LNCAP (cell line): Measurements from ENCODE around the gene GOT2.

Source experiments
- TF ChIP-seq, protein P1 (sequence below): fragments of 450-650 bp; IDR thresholded peaks from 2 replicates; pipeline ENCODE4 v1.5.1; 2017; ENCODE audit warnings: mild to moderate bottlenecking

GOT2 gene

DNA sequence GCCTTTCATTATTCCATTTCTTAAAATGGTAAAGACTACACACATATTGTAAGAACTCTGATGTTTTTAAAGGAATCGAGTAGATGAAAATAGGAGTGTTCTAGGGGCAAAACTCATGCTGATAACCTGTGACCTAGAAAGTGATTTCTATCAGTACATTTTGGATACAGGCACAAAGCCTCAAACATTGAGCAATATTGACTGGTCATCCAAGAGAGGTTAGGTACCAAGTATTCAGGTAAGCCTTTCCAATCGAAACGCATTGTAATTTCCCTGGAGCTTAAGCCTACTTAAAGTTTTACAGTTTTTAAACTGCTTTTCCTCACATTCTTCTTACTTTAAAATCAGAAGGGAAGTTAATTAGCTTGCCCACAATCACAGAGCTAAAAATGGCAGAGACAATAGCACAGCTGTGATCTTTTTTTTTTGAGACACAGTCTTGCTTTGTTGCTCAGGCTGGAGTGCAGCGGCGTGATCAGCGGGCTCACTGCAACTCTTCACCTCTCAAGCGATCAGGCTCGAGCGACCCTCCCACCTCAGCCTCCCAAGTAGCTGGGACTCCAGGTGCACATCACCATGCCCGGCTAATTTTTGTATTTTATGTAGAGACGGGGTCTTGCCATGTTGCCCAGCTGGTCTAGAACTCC, 3.3 kb downstream of the GOT2 start:
- TF ChIP-seq, protein P1, sequence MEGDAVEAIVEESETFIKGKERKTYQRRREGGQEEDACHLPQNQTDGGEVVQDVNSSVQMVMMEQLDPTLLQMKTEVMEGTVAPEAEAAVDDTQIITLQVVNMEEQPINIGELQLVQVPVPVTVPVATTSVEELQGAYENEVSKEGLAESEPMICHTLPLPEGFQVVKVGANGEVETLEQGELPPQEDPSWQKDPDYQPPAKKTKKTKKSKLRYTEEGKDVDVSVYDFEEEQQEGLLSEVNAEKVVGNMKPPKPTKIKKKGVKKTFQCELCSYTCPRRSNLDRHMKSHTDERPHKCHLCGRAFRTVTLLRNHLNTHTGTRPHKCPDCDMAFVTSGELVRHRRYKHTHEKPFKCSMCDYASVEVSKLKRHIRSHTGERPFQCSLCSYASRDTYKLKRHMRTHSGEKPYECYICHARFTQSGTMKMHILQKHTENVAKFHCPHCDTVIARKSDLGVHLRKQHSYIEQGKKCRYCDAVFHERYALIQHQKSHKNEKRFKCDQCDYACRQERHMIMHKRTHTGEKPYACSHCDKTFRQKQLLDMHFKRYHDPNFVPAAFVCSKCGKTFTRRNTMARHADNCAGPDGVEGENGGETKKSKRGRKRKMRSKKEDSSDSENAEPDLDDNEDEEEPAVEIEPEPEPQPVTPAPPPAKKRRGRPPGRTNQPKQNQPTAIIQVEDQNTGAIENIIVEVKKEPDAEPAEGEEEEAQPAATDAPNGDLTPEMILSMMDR: no peak

DNA sequence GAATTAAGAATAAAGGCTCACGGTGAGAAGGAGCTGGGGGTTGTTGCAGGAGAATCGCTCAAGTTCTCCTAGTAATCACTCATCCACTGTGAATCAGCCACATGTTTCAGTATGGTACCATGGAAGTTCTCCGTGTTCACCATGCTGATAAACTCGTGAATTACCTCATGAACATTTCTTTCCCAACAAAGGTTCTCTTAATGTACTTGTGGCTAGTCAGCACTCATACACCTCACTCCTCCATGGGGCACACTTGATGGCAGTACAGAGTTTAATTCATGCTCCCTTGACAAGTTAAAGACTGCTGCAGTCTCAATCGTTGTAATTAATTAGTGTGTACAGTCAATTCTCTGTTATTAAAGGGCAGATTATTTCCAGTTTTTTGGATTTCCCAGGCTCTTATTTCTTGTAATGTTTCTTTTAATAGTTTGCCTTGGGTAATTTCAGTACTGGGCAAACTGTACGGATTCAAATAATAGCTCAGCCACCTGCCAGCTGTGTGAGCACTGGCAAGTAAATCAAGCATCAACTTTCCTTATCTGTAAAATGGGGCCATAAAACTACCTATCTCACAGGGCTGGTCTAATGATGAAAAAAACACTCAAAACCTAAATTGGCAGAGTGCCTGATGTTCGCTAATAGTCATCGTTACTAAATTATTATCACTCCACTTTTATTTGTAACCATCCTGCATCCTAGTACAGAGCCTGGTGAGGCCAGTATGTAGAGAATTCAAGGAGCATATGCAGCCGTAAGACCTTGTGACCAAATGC, 6.1 kb downstream of the GOT2 start:
- TF ChIP-seq, protein P1: no peak

DNA sequence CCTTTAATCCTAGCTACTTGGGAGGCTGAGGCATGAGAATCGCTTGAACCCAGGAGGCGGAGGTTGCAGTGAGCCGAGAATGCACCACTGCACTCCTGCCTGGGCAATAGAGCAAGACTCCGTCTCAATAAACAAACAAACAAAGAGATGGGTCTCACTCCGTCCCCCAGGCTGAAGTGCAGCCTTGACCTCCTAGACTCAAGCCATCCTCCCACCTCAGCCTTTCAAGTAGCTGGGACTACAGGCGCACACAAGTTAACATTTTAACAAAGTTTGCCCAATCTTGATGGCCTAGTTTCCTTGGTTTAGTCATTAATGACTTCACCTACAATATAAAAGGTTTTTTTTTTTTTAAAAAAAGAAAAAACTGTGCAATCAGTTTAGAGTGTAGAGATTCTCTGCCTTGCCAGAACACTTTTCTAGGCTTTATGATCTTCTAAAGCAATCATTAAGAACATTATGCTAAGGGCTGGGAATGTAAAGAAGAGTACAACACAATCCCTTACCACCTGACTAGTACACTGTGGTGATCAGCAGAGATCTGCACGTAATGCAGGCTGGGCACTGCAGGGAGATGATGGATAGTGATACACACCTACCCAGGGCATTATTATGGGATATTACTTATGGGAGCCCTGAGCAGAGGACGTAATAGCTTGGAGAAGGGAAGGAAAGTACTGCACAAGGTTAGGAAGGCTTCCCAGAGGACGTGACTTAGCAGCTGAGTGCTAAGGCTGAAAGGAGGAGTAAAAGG, 6.9 kb downstream of the GOT2 start:
- TF ChIP-seq, protein P1: no peak

DNA sequence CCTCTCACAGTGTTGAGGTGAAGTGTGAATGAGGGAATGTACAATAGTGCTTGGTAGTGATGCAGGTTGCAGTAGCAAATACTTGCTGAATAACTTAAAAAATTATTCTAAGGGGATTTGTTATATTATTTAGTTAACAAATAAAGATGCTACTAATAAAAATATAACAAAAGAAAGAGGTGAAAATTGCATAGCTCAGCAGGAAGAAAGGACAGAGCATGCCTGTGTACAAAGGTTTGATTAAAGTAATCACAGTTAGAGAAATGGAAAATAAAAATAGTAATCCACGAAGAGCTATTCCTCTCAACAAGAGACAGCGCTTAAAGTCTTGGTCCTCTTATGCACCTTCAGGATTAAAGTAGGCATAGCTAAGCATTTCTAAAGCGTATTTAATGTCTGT, 11.0 kb downstream of the GOT2 start:
- TF ChIP-seq, protein P1: no peak

DNA sequence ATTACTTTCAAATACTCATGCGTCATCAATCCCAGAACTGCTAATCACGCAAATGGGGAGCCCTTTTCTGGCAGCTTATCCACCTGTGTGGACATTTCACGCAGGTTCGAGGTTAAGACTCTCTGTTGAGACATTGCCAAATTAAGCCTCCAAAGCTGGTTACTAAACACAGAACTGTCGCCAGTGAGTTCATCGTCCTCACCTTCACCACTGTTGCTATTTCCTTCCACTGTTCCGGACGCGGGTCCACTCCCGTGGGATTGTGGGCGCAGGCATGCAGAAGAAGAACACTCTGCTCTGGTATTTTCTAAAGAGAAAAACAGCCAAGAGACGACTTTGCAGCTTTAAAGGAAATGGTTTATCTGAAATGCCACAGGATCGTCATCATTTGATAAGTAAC, 16.1 kb downstream of the GOT2 start:
- TF ChIP-seq, protein P1: no peak

DNA sequence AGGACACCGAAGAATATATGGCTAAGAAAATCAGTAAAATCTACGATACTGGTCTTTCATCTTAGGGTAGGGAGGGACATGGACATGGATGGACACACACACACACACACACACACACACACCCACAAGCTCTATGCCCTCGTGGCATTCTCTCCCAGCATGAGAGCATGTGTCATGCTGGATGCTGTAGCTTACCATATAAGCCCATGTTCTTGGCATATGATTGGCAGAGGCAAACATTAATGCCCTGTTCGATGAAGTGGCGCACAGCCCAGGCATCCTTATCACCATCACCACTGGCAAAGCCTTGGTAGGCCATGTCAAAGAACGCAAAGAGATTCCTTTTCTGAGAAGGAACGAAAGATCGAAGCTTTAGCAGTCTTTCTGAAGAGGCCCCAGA, 17.6 kb downstream of the GOT2 start:
- TF ChIP-seq, protein P1: no peak

DNA sequence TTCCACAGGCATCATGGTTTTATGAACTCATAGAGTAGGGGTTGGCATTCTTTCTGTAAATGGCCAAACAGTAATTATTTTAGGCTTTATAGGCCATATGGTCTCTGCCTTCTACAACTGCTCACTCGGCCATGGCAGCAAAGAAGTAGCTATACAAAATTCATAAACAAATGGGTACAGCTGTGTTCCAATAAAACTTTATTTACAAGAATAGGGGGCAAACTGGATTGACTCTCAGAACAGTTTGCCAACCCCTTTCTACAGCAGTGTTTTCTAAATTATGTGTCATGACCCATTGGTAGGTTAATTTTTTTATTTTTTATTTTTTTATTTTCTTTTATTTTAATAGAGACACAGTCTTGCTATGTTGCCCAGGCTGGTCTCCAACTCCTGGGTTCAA, 20.4 kb downstream of the GOT2 start:
- TF ChIP-seq, protein P1: no peak
